Fibroblast of the conjunctiva (primary cell): ENCODE measurements around the gene FRK.

ENCODE experiments used
- DNase-seq: peaks from one replicate; pipeline ENCODE4 v3.0.0-alpha.2; 2010; ENCODE audit warnings: low read depth

The FRK gene

GRCh38 chr6:116035616-116036015 is 25.1 kb downstream of the FRK start:
- no peak for DNase-seq

DNA sequence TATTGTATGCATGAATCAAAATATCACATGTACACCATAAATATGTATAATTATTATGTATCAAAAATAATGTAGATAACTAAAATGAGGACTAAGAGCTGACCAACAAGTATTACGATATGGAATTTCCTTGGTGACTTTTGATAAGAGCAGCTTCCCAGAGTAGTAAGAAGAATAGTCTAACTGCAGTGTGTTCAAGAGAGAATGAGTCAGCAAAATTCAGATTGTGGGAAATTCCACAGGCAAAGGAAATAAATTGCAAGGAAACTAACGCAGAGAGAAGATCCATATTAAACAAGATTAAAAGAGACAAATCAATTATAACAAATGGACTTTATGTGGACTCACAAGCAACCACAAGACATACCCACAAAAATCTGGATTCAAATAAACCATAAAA is 26.4 kb downstream of the FRK start:
- DNase-seq: no peak

DNA sequence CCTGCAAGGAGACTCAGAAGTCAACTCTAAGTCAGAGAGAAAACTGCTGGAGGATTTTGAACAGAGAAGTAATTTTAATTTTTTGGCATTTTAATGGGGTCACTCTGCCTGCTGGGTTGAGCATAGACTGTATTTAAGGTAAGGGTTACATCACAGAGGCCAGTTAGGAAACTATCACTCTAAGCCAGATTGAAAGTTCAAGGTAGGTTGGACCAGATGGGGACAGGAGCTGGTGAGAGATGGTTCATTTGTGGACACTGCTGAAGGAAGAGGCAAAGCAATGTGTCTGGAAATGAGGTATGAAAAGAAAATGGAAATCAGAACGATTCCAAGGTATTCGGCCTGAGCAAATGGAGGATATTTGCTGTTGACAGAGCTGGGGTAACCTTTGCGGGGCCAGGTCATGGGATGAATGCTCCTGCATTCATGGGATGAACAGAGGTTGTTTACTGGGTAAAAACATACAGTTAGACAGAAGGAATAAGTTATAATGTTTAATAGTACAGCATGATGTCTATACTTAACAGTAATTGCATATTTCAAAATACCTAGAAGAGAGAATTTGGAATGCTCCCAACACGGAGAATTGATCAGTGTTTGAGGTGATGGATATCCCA is 26.9 kb downstream of the FRK start:
- no peak for DNase-seq

- DNase-seq: no peak
Measured at GRCh38 chr6:116030770-116031169, 29.9 kb downstream of the FRK start.

DNA sequence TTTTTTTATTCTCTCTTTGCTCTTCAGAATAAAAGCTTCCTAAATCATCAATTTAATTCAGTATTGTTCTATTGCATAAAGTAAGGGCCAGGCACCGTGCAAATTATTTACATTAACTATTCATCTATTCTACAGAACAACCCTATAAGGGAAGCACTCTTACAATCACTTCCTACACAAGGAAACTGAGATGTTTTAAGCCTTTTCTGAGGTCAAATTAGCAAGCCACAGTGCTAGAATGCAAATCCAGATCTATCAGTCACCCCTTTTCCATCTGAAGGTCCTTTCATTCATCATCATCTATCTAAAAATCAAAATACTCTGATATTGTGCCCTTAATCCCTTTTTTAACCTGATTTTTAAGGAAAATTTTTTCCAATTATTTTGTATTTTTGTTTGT is 31.2 kb downstream of the FRK start:
- DNase-seq: no peak

DNA sequence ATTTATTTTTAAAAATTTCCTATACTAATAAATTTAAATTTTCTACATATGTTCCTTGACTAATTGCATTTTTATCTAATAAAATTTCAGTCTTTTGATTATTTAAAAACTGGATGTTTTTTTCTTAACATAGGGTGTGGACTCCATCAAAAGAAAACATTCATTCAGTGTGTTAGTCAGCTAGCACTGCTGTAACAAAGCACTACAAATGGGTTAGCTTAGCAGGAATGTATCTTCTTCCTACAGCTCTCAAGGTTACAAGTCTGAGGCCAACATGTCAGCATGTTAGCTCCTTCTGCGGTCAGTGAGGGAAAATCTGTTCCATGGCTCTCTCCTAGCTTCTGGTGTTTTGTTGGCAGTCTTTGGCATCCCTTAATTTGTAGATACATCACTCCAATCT is 32.5 kb downstream of the FRK start:
- no peak for DNase-seq

- no peak for DNase-seq
Measured at GRCh38 chr6:116027801-116028200, 32.9 kb downstream of the FRK start.

GRCh38 chr6:116025405-116025804 is 35.3 kb downstream of the FRK start:
- DNase-seq: no peak

DNA sequence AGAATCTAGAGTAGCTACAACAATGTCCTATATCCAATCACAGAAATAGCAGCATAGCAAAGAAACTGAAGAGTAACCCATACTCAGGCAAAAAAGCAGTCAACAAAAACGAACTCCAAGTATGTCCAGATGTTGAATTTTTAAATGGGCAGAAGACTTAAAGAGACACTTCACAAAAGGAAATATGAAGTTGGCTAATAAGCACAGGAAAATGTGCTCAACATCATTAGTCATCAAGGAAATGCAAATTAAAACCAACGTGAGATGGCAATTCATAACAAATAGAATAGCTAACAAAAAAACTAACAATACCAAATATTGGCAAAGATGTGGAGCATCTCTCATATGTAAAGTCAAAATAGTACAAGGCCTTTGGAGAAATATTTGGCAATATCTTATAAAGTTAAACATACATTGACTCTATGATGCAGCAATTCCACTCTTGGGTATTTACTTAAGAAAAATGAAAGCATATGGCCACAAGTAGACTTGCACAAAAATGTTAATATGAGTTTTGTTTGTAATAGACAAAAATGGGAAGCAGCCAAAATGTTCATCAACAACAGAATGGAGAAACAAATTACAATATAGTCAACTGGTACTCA is 37.7 kb downstream of the FRK start:
- DNase-seq: peak; percentile 23

DNA sequence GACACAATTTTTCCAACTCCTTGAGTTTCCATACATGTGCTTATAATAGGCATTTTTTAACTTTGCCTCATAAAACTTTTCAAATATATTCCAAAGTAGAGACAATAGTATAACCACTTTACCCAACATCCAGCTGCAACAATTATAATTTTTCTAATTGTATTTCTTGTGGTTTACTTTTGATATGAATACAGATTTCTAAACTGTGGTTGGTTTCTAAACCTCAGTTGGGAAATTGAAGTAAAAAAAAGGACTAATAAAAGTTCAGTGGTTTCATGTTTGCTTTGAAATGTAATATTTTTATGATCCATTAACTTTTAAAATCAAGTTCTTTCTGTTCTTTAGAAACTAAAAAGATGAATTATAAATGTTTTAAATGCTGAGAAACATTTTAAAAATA is 40.0 kb downstream of the FRK start:
- DNase-seq: no peak

- DNase-seq: no peak
Measured at GRCh38 chr6:116019428-116019827, 41.3 kb downstream of the FRK start.

GRCh38 chr6:116018976-116019375 is 41.7 kb downstream of the FRK start:
- DNase-seq: no peak

DNA sequence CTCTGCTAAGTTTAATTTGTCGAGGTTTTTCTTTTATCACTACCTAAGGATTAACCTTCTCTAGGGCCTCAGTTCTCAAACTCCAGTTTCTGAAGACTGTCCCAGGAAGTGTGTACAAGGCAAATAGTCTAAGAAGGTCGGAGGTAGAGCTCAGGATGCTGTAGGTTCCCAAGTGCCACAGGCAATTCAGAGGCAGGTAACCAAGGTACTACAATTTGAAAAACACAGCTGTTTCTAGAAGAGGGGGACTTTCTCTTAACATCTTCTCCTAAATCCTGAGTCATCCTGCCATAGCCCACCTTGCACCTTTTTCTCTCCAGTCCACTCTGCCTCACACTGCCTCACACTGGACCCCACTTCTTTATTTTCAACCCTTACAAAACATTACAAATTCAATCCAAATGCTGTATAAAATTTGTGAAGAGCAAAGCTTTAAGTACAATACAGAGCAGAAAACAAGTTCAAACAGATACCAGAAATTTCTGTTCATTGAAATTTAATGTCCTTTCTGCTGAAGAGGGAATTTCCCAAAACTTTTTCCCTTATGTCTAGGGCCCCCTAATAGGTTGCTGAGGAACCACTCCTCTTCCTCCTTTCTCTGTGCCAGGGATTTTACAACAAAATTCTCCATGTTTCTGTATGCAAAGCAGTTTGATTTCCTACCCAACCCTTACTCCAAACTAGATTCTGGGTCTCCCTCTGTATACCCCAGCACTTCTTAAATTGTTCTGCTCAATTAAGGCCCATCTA is 43.0 kb downstream of the FRK start:
- DNase-seq: no peak

DNA sequence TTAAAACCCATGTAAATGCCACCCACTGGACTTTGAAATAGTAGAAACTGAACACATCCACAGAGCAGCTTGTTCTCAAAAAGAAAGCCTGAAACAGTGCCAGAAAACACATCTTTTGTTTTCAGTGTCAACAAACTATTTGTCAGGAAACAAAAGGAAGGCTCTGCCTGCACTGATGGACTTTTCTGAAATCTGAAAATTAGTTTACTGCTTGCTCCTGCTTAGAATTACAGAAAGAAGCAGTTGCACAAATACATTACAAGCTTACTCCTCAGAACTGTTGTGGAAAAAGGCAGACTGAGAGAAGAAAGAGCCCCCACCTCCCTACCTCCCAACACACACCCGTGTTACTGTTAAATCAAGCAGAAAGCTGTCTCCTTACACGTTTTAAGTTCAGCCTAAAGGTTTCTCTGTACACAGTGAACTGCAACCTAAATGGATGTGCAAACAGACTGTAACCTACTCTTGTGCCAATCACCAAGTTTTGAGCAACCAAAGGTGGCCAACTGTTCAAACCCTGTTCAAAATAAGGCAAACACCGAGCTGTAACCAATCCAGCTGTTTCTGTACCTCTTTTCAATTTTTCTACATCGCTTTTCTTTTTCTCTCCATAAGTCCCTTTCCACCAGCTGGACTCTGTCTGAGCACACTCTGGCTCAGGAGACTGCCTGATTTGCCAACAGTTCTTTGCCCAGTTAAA is 43.7 kb downstream of the FRK start:
- no peak for DNase-seq

GRCh38 chr6:116015983-116016382 is 44.7 kb downstream of the FRK start:
- DNase-seq: no peak

DNA sequence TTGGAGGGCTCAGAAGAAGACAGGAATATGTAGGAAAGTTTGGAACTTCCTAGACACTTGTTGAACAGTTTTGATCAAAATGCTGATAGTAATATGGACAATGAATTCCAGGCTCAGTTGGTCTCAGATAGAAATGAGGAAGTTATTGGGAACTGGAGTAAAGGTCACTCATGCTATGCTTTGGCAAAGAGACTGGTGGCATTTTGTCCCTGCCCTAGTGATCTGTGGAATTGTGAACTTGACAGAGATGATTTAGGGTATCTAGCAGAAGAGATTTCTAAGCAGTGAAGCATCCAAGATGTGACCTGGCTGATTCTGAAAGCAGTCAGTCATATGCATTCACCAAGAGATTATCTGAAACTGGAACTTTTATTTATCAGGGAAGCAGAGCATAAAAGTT is 45.1 kb downstream of the FRK start:
- DNase-seq: no peak

GRCh38 chr6:116012951-116013350 is 47.7 kb downstream of the FRK start:
- no peak for DNase-seq

- DNase-seq: no peak
Measured at GRCh38 chr6:116012471-116012949, 48.2 kb downstream of the FRK start.

DNA sequence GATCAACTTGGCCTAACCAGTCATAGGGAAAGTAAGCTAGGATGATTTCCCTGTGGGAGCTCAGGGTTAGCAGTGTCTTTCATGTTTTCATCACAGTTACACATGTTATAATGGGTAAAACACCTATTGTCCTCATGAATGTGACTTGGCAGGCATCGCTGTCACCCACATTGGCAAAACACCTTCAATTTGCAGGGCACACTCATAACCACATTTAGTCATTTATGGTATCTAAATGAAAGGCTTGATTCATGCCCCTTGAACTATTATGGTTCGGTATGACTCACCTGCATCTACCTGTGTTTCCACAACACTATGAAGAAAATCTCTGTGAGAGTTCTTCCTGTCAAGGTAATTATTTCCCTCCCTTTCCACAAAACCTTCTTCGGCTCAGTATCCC is 49.2 kb downstream of the FRK start:
- DNase-seq: no peak

DNA sequence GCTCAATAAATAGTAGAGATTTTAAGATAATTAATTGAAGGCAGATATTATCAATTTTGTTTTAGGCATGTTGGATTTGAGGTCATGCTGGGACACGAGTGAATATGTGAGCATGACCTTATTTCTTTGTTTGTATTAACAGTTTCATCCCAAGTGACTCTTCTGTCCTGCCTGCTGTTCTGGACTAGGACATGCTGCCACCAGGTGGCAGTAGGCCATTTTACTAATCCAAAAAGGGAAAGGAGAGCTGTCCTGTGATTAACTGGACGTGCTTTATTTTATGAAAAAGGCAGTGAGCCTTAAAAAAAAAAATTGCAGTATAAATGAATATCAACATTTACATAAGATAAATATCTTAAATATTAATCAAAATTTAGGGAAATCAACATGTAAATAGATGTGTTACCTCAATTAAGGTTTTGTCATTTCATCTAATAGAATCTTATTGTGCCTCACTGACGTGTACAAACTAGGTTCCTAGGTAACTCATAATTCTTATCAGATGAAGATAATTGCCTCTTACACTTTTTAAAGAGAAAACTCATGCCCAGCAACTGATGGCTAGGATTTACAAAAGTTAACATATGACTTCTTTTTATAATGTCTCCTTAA is 49.8 kb downstream of the FRK start:
- DNase-seq: peak; percentile 60

GRCh38 chr6:116010386-116010785 is 50.3 kb downstream of the FRK start:
- no peak for DNase-seq

DNA sequence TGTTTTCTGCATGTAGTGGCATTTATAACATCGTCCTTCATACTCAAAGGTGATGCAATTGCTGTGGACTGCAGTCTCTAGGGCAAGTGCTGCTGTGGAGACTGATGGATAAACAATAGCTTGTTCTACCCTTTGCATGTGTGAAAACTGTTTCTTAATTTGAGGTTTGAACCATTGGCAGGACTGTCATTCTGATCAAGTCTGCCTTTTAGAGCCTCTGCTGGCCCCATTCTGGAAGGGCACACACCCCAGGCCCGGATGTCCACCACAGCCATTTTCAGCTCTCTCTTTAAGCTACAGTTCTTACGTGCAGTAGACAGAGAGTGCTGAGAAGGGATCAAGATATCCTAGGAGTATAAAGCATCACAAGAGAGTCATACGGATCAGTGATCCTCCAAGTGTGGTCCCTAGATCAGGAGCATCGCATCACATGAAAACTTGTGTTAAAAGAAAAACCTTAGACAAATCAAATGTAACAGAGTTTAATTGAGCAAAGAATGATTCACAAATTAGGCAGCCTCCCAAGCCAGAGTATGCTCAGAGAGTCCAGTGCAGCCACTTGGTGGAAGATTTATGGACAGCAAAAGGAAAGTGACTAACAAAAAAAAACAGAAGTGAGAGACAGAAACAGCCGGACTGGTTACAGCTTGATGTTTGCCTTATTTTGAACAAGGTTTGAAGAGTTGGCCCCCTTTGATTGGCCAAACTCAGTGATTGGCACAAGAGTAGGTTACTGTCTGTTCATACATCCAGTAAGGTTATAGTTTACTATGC is 52.0 kb downstream of the FRK start:
- DNase-seq: peak; percentile 41
